Left cardiac atrium (tissue), 2 donors: ENCODE measurements around the gene MUCL3. TPM values are rescaled to one million over a fixed set of nuclear protein-coding genes. Genes with fewer than 3 reads are reported as not detected.

Source experiments
- total RNA-seq, 2 donors: library from RNA; stranded (reverse); fragmentation: NEBNext Ultra II Directional; extraction: Animal tissue kit (Norgen Biotek cat#: 25700); gene quantifications; one replicate each; pipeline ENCODE4 v1.2.1, GENCODE V29; 2021
- donor health status: DM: no; HTN: yes; CAD: no; lungs with severe emphysema.
- donor health status: DM: yes; HTN: yes; CAD: no.

MUCL3 gene
- total RNA-seq, 2 donors from 2014 or later = not detected

Other genes starting within 250 kb of the MUCL3 start
- gene NRM, start 250.0 kb upstream of the MUCL3 start, total RNA-seq = 1 to 10 TPM; 5.3 to 6.3 TPM
- 10 to 100 TPM; 19.1 to 25.6 TPM for gene MDC1, start 223.7 kb upstream of the MUCL3 start, total RNA-seq
- gene TUBB, start 220.6 kb upstream of the MUCL3 start, total RNA-seq = 100 to 1,000 TPM; 276 to 303 TPM
- 100 to 1,000 TPM; 170 to 179 TPM for gene FLOT1, start 198.3 kb upstream of the MUCL3 start, total RNA-seq
- gene IER3, start 196.4 kb upstream of the MUCL3 start, total RNA-seq = 10 to 100 TPM; 23.0 to 81.5 TPM
- 10 to 100 TPM; 58.4 to 60.2 TPM for gene DDR1, start 56.5 kb upstream of the MUCL3 start, total RNA-seq
- 10 to 100 TPM; 24.4 to 25.3 TPM for gene GTF2H4, start 32.8 kb upstream of the MUCL3 start, total RNA-seq
- gene VARS2, start 26.7 kb upstream of the MUCL3 start, total RNA-seq = 10 to 100 TPM; 14.0 to 18.7 TPM
- gene SFTA2, start 8.8 kb upstream of the MUCL3 start, total RNA-seq = not detected
- not detected for gene MUC21, start 42.7 kb downstream of the MUCL3 start, total RNA-seq
- under 1 TPM in 1 of 2 donors, not detected in 1; 0.06 TPM for gene MUC22, start 69.5 kb downstream of the MUCL3 start, total RNA-seq
- gene C6orf15, start 171.6 kb downstream of the MUCL3 start, total RNA-seq = not detected
- 1 to 10 TPM; 1.1 to 1.9 TPM for gene PSORS1C1, start 173.8 kb downstream of the MUCL3 start, total RNA-seq
- under 1 TPM in 1 of 2 donors, not detected in 1; 0.10 TPM for gene CDSN, start 179.5 kb downstream of the MUCL3 start, total RNA-seq
- gene PSORS1C2, start 198.1 kb downstream of the MUCL3 start, total RNA-seq = not detected
- 10 to 100 TPM; 10.4 to 11.0 TPM for gene CCHCR1, start 216.8 kb downstream of the MUCL3 start, total RNA-seq
- 1 to 10 TPM; 2.2 to 8.3 TPM for gene TCF19, start 217.6 kb downstream of the MUCL3 start, total RNA-seq
- under 1 TPM; 0.71 to 0.86 TPM for gene POU5F1, start 229.7 kb downstream of the MUCL3 start, total RNA-seq